Sigmoid colon (tissue), 7 donors: Measurements from ENCODE around the gene IL18BP. TPM values are rescaled to one million over a fixed set of nuclear protein-coding genes. Genes with fewer than 3 reads are reported as not detected.

Source experiments
- DNase-seq: peaks from one replicate; pipeline ENCODE4 v3.0.0-alpha.2; 2019
- H3K27ac ChIP-seq, 4 donors: fragments of 200-600 bp; sonication (generic); one replicate each; pipeline ENCODE4 v1.5.1; 2016 to 2019; ENCODE audit warnings: mild to moderate bottlenecking in 1 of 4
- H3K27me3 ChIP-seq, 3 donors: fragments of 200-600 bp; sonication (generic); one replicate each; pipeline ENCODE4 v1.5.1; 2019; ENCODE audit warnings: mild to moderate bottlenecking in 1 of 3
- H3K36me3 ChIP-seq, 4 donors: fragments of 200-600 bp; sonication (generic); one replicate each; pipeline ENCODE4 v1.5.1; 2016 to 2019
- H3K4me1 ChIP-seq, 4 donors: fragments of 200-600 bp; sonication (generic); one replicate each; pipeline ENCODE4 v1.5.1; 2017 to 2019
- H3K4me3 ChIP-seq, 4 donors: fragments of 200-600 bp; sonication (generic); one replicate each; pipeline ENCODE4 v1.5.1; 2017 to 2019; ENCODE audit warnings: mild to moderate bottlenecking in 2 of 4, moderate library complexity in 1 of 4
- H3K9me3 ChIP-seq, 4 donors: fragments of 200-600 bp in 3 of 4; sonication (generic) in 3 of 4; one replicate each; pipeline versions ENCODE4 v1.5.1 to v1.6.1; 2013 to 2019
- CTCF ChIP-seq, 4 experiments: fragments of 450-650 bp in 3 of 4; fragments of 200-600 bp in 1 of 4; IDR thresholded peaks; one replicate each; pipeline ENCODE4 v1.5.1; 2016 to 2019; ENCODE audit warnings: antibody characterized with exemption in 4 of 4, mild to moderate bottlenecking in 3 of 4, moderate library complexity in 2 of 4
- EP300 ChIP-seq, 4 donors: sonication (generic); formaldehyde crosslinking; IDR thresholded peaks; one replicate each; pipeline ENCODE4 v1.6.1; 2017; ENCODE audit warnings: antibody characterized with exemption in 4 of 4
- POLR2A ChIP-seq, 2 donors: fragments of 450-650 bp; IDR thresholded peaks; one replicate each; pipeline ENCODE4 v1.6.1; 2016; ENCODE audit warnings: antibody characterized with exemption in 2 of 2, mild to moderate bottlenecking in 2 of 2, moderate library complexity in 2 of 2
- POLR2AphosphoS5 ChIP-seq, 4 donors: sonication (generic); formaldehyde crosslinking; IDR thresholded peaks; one replicate each; pipeline ENCODE4 v1.6.1; 2017; ENCODE audit warnings: antibody characterized with exemption in 4 of 4
- WGBS, 2 donors: extraction: QIAGEN DNeasy Blood & Tissue Kit; methylation state at CpG; one replicate each; pipeline ENCODE4 v1.1.7; 2013; 5-methylcytosine and 5-hydroxymethylcytosine counted together
- intact Hi-C: fragments of 100-400 bp; cut with DNase I; formaldehyde crosslinking; loops from one replicate; pipeline ENCODE4 v1.15.1; 2023
- polyA plus RNA-seq, 3 donors: library from polyadenylated mRNA; stranded (reverse); fragments of 200-250 nt; gene quantifications; one replicate each; pipeline ENCODE4 v1.2.3, GENCODE V29; 2013
- total RNA-seq, 4 donors: library from RNA; depleted of rRNA; stranded (reverse); fragments of >200 nt; gene quantifications; one replicate each; pipeline ENCODE4 v1.1.0, GENCODE V29; 2016
- donor health status: healthy with polysubstance abuse.
- donor health status: Bipolar disorder and iron deficiency.
- donor health status: healthy.

Gene IL18BP
- total and polyA plus RNA-seq, 7 donors, result 2.5 to 21.3 (median 6.0) TPM

GRCh38 chr11:72014761-72015320, 16.1 kb downstream of the IL18BP start:
- TF ChIP-seq POLR2A (IDR thresholded peaks at IDR 0.05) (no peak), POLR2AphosphoS5 (IDR thresholded peaks at IDR 0.05) (peak in 1 of 4 donors; percentile 9)
- no peak for DNase-seq
- Histone ChIP-seq H3K27ac (peak overlapping the region; percentile 16 to 79 (median 72)), H3K27me3 (no peaks in the 10 kb centered on the region), H3K9me3 (no peaks in the 10 kb centered on the region), H3K4me3 (no peak overlapping the region), H3K4me1 (peaks cover 0 to 59% (median 51%) of the 10 kb centered on the region in 4 donors), H3K36me3 (peaks cover 98 to 100% (median 99%) of the 10 kb centered on the region in 4 donors)
- intact Hi-C loops, result loop anchor here (5.0 kb wide), 1 partner anchor 38 kb away; no protein-coding TSS in a partner anchor
- 94 to 95% methylated on average over 16 of the region's 16 CpGs for WGBS, 2 donors

GRCh38 chr11:72015511-72016061, 16.9 kb downstream of the IL18BP start:
- H3K27me3 ChIP-seq, result no peaks in the 10 kb centered on the region
- intact Hi-C loops, result no loop called here
- 92% methylated on average over 10 of the region's 10 CpGs for WGBS, 2 donors
- TF ChIP-seq CTCF (IDR thresholded peaks at IDR 0.05) (peak in 2 of 4 experiments; percentile 12), POLR2AphosphoS5 (IDR thresholded peaks at IDR 0.05) (no peak), EP300 (IDR thresholded peaks at IDR 0.05) (no peak)
- no peak overlapping the region for H3K4me3 ChIP-seq
- DNase-seq, result no peak
- no peaks in the 10 kb centered on the region for H3K9me3 ChIP-seq
- H3K36me3 ChIP-seq, result peaks cover 96 to 100% (median 99%) of the 10 kb centered on the region in 4 donors
- peak overlapping the region; percentile 16 to 79 (median 72) for H3K27ac ChIP-seq
- H3K4me1 ChIP-seq, result peaks cover 0 to 59% (median 50%) of the 10 kb centered on the region in 4 donors

GRCh38 chr11:72018171-72018570, 19.5 kb downstream of the IL18BP start:
- peaks cover 91 to 100% (median 100%) of the 10 kb centered on the region in 4 donors for H3K36me3 ChIP-seq
- intact Hi-C loops, result no loop called here
- no peak overlapping the region for H3K27ac ChIP-seq
- WGBS, 2 donors, result 95% methylated on average over 9 of the region's 9 CpGs
- H3K4me1 ChIP-seq, result peaks cover 0 to 34% (median 28%) of the 10 kb centered on the region in 4 donors
- no peaks in the 10 kb centered on the region for H3K9me3 ChIP-seq
- H3K27me3 ChIP-seq, result no peaks in the 10 kb centered on the region
- no peak overlapping the region for H3K4me3 ChIP-seq
- TF ChIP-seq POLR2AphosphoS5 (IDR thresholded peaks at IDR 0.05), result no peak
- DNase-seq, result peak; percentile 50

GRCh38 chr11:72023335-72023734, 24.6 kb downstream of the IL18BP start:
- no peaks in the 10 kb centered on the region for H3K27me3 ChIP-seq
- intact Hi-C loops, result no loop called here
- TF ChIP-seq CTCF (IDR thresholded peaks at IDR 0.05) (no peak), POLR2AphosphoS5 (IDR thresholded peaks at IDR 0.05) (no peak), POLR2A (IDR thresholded peaks at IDR 0.05) (no peak), EP300 (IDR thresholded peaks at IDR 0.05) (no peak)
- peaks cover 0 to 47% (median 38%) of the 10 kb centered on the region in 4 donors for H3K4me1 ChIP-seq
- peaks cover 53 to 95% (median 75%) of the 10 kb centered on the region in 4 donors for H3K36me3 ChIP-seq
- H3K4me3 ChIP-seq, result no peak overlapping the region
- no peaks in the 10 kb centered on the region for H3K9me3 ChIP-seq
- DNase-seq, result peak; percentile 20
- WGBS, 2 donors, result 84 to 92% methylated on average over 4 of the region's 4 CpGs
- H3K27ac ChIP-seq, result peak overlapping the region in 1 of 4 donors; percentile 75

- WGBS, 2 donors, result 55 to 56% methylated on average over 5 of the region's 5 CpGs
- peak; percentile 54 for DNase-seq
- H3K4me1 ChIP-seq, result peaks cover 0 to 56% (median 46%) of the 10 kb centered on the region in 4 donors
- TF ChIP-seq EP300 (IDR thresholded peaks at IDR 0.05) (no peak), POLR2AphosphoS5 (IDR thresholded peaks at IDR 0.05) (peak in 1 of 4 donors; percentile 9)
- peak overlapping the region; percentile 71 to 83 (median 73) for H3K27ac ChIP-seq
- H3K9me3 ChIP-seq, result no peaks in the 10 kb centered on the region
- peaks cover 48 to 95% (median 75%) of the 10 kb centered on the region in 4 donors for H3K36me3 ChIP-seq
- no peak overlapping the region for H3K4me3 ChIP-seq
- H3K27me3 ChIP-seq, result no peaks in the 10 kb centered on the region
- intact Hi-C loops, result loop anchor here (2.0 kb wide), 1 partner anchor 57 kb away; the partner anchor contains the start of genes LRRC51 and NUMA1
Observed at GRCh38 chr11:72024069-72024754, 25.5 kb downstream of the IL18BP start.

GRCh38 chr11:72026090-72026489, 27.4 kb downstream of the IL18BP start:
- H3K4me3 ChIP-seq, result no peak overlapping the region
- no peaks in the 10 kb centered on the region for H3K9me3 ChIP-seq
- H3K36me3 ChIP-seq, result peaks cover 33 to 93% (median 58%) of the 10 kb centered on the region in 4 donors
- intact Hi-C loops, result loop anchor here (5.0 kb wide), 1 partner anchor 121 kb away; no protein-coding TSS in a partner anchor
- H3K27me3 ChIP-seq, result no peaks in the 10 kb centered on the region
- DNase-seq, result no peak
- 59 to 78% methylated on average over 1 of the region's 1 CpG for WGBS, 2 donors
- H3K27ac ChIP-seq, result peak overlapping the region; percentile 71 to 83 (median 73)
- TF ChIP-seq EP300 (IDR thresholded peaks at IDR 0.05) (no peak), CTCF (IDR thresholded peaks at IDR 0.05) (no peak), POLR2A (IDR thresholded peaks at IDR 0.05) (no peak), POLR2AphosphoS5 (IDR thresholded peaks at IDR 0.05) (no peak)
- H3K4me1 ChIP-seq, result peaks cover 0 to 75% (median 61%) of the 10 kb centered on the region in 4 donors
